ENCODE measurements around the gene IRF3. TPM values are rescaled to one million over a fixed set of nuclear protein-coding genes. Genes with fewer than 3 reads are reported as not detected.

The IRF3 gene
- total and polyA plus RNA-seq, 12 donors: 23.2 to 328 (median 64.4) TPM

GRCh38 chr19:49700563-49700962, 34.9 kb upstream of the IRF3 start:
- no peak for TF ChIP-seq POLR2A (IDR thresholded peaks at IDR 0.05)
- no peak for TF ChIP-seq CTCF (IDR thresholded peaks at IDR 0.05)
- H3K4me1 ChIP-seq (replicated peaks in 1 of 2): no peaks in the 10 kb centered on the region
- no peak overlapping the region for H3K27ac ChIP-seq
- H3K9me3 ChIP-seq (replicated peaks in 1 of 3): no peaks in the 10 kb centered on the region
- no peaks in the 10 kb centered on the region for H3K27me3 ChIP-seq
- WGBS, 4 donors: 54 to 73% (median 71%) methylated on average over 6 to 11 of the region's 11 CpGs
- no peak overlapping the region for H3K4me3 ChIP-seq
- H3K36me3 ChIP-seq (replicated peaks in 1 of 2): no peaks in the 10 kb centered on the region
- intact Hi-C loops (cut with DNase I): no loop called here
- DNase-seq: no peak

GRCh38 chr19:49699364-49699763, 33.7 kb upstream of the IRF3 start:
- Histone ChIP-seq H3K4me3 (no peak overlapping the region), H3K36me3 (replicated peaks in 1 of 2) (no peaks in the 10 kb centered on the region), H3K27ac (no peak overlapping the region), H3K9me3 (replicated peaks in 1 of 3) (no peaks in the 10 kb centered on the region), H3K27me3 (no peaks in the 10 kb centered on the region), H3K4me1 (replicated peaks in 1 of 2) (no peaks in the 10 kb centered on the region)
- no peak for TF ChIP-seq CTCF (IDR thresholded peaks at IDR 0.05)
- no peak for TF ChIP-seq POLR2A (IDR thresholded peaks at IDR 0.05)
- WGBS, 4 donors: 93 to 96% (median 94%) methylated on average over 5 of the region's 5 CpGs
- intact Hi-C loops (cut with DNase I): no loop called here
- no peak for DNase-seq

GRCh38 chr19:49696865-49697264, 31.2 kb upstream of the IRF3 start:
- Histone ChIP-seq H3K27ac (no peak overlapping the region), H3K4me1 (replicated peaks in 1 of 2) (no peaks in the 10 kb centered on the region), H3K4me3 (no peak overlapping the region), H3K36me3 (replicated peaks in 1 of 2) (no peaks in the 10 kb centered on the region), H3K9me3 (replicated peaks in 1 of 3) (no peaks in the 10 kb centered on the region), H3K27me3 (no peaks in the 10 kb centered on the region)
- DNase-seq: no peak
- intact Hi-C loops (cut with DNase I): no loop called here
- no peak for TF ChIP-seq CTCF (IDR thresholded peaks at IDR 0.05)
- no peak for TF ChIP-seq POLR2A (IDR thresholded peaks at IDR 0.05)
- WGBS, 4 donors: 85 to 94% (median 91%) methylated on average over 6 to 7 of the region's 7 CpGs

- TF ChIP-seq POLR2A (IDR thresholded peaks at IDR 0.05): no peak
- Histone ChIP-seq H3K9me3 (replicated peaks in 1 of 3) (no peaks in the 10 kb centered on the region), H3K4me3 (no peak overlapping the region), H3K27me3 (no peaks in the 10 kb centered on the region), H3K4me1 (replicated peaks in 1 of 2) (peaks cover 0 to 6% of the 10 kb centered on the region in 2 donors), H3K36me3 (replicated peaks in 1 of 2) (no peaks in the 10 kb centered on the region), H3K27ac (no peak overlapping the region)
- WGBS, 4 donors: 76 to 93% (median 90%) methylated on average over 6 of the region's 6 CpGs
- intact Hi-C loops (cut with DNase I): no loop called here
- no peak for DNase-seq
These were observed 30.5 kb upstream of the IRF3 start for GRCh38 chr19:49696115-49696514.

- no peak for DNase-seq
- intact Hi-C loops (cut with DNase I): no loop called here
- Histone ChIP-seq H3K36me3 (replicated peaks in 1 of 2) (no peaks in the 10 kb centered on the region), H3K9me3 (replicated peaks in 1 of 3) (no peaks in the 10 kb centered on the region), H3K4me3 (no peak overlapping the region), H3K4me1 (replicated peaks in 1 of 2) (peaks cover 3 to 25% of the 10 kb centered on the region in 2 donors), H3K27ac (no peak overlapping the region), H3K27me3 (no peaks in the 10 kb centered on the region)
- WGBS, 4 donors: 65 to 77% (median 69%) methylated on average over 11 to 16 of the region's 16 CpGs
- no peak for TF ChIP-seq POLR2A (IDR thresholded peaks at IDR 0.05)
- no peak for TF ChIP-seq CTCF (IDR thresholded peaks at IDR 0.05)
These were observed 26.5 kb upstream of the IRF3 start for GRCh38 chr19:49692147-49692506.
